Glutamatergic neuron (in vitro differentiated cells): Measurements from ENCODE around the gene CHRDL1. TPM values are rescaled to one million over a fixed set of nuclear protein-coding genes. Genes with fewer than 3 reads are reported as not detected.
"Not testable (repeated sequence)": the region's sequence is repeated elsewhere in the genome, so short reads cannot be mapped to it uniquely, and the experiment has no call there.

Experiments
- DNase-seq: peaks from one replicate; pipeline ENCODE4 v3.0.0; 2022
- H3K27ac Mint-ChIP-seq: one replicate; pipeline ENCODE4 v1.8.0; 2020; ENCODE audit warnings: mild to moderate bottlenecking, mixed read lengths, inconsistent platforms; ENCODE audit not compliant: unreplicated experiment
- H3K27me3 Mint-ChIP-seq: one replicate; pipeline ENCODE4 v1.8.0; 2020; ENCODE audit warnings: mild to moderate bottlenecking, moderate library complexity, mixed read lengths, inconsistent platforms; ENCODE audit not compliant: unreplicated experiment
- H3K36me3 Mint-ChIP-seq: one replicate; pipeline ENCODE4 v1.8.0; 2020; ENCODE audit warnings: mild to moderate bottlenecking, mixed read lengths, inconsistent platforms; ENCODE audit not compliant: unreplicated experiment
- H3K4me1 Mint-ChIP-seq: one replicate; pipeline ENCODE4 v1.8.0; 2020; ENCODE audit warnings: mild to moderate bottlenecking, low read depth, mixed read lengths, inconsistent platforms; ENCODE audit not compliant: unreplicated experiment
- H3K4me3 Mint-ChIP-seq: one replicate; pipeline ENCODE4 v1.8.0; 2020; ENCODE audit warnings: mild to moderate bottlenecking, mixed read lengths, inconsistent platforms; ENCODE audit not compliant: unreplicated experiment
- H3K9me3 Mint-ChIP-seq: one replicate; pipeline ENCODE4 v1.8.0; 2020; ENCODE audit warnings: mild to moderate bottlenecking, moderate library complexity, mixed read lengths, inconsistent platforms; ENCODE audit not compliant: unreplicated experiment
- total RNA-seq: library from RNA; stranded (reverse); fragmentation: NEBNext Ultra II Directional; extraction: Animal tissue kit (Norgen Biotek cat#: 25700); gene quantifications from one replicate; pipeline ENCODE4 v1.2.1, GENCODE V29; 2021; ENCODE audit not compliant: unreplicated experiment
- TF ChIP-seq, protein P1 (sequence below): fragments of 200-600 bp; sonication (generic); IDR thresholded peaks from one replicate; pipeline ENCODE4 v1.5.0; 2021; ENCODE audit not compliant: partially characterized antibody, unreplicated experiment

CHRDL1 gene
- total RNA-seq, 1 donor from 2014 or later, result 38.2 TPM

DNA sequence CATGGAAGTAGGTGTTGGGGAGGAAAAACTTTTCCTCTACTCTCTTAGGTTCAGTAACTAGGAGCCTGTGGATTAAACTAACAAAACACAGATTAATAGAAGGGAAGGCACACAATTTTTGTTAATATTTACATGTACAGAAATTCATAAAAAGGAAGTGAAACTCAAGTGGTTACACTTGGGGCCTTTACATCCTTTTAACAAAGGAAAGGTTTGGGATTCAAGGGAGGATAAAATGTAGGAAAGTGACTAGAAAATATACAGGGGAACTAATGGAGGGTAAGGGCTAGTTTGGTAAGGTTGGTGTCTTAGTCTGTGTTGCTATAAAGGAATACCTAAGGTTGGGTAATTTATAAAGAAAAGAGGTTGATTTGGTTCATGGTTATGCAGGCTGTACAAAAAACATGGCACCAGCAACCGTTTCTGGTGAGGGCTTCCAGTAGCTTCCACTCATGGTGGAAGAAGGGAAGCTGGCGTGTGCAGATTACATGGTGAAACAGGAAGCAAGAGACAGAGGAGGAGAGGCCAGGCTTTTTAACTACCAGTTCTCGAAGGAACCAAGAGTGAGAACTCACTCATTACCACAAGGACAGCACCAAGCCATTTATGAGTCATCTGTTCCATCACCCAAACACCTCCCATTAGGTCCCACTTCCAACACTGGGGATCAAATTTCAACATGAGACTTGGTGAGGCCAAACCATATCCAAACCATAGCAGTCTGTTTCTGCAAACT is 124.4 kb downstream of the CHRDL1 start:
- TF ChIP-seq, protein P1, sequence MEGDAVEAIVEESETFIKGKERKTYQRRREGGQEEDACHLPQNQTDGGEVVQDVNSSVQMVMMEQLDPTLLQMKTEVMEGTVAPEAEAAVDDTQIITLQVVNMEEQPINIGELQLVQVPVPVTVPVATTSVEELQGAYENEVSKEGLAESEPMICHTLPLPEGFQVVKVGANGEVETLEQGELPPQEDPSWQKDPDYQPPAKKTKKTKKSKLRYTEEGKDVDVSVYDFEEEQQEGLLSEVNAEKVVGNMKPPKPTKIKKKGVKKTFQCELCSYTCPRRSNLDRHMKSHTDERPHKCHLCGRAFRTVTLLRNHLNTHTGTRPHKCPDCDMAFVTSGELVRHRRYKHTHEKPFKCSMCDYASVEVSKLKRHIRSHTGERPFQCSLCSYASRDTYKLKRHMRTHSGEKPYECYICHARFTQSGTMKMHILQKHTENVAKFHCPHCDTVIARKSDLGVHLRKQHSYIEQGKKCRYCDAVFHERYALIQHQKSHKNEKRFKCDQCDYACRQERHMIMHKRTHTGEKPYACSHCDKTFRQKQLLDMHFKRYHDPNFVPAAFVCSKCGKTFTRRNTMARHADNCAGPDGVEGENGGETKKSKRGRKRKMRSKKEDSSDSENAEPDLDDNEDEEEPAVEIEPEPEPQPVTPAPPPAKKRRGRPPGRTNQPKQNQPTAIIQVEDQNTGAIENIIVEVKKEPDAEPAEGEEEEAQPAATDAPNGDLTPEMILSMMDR, result no peak
- Mint-ChIP-seq H3K27ac (no peak overlapping the region), H3K9me3 (no peaks in the 10 kb centered on the region), H3K36me3 (no peaks in the 10 kb centered on the region), H3K27me3 (peaks cover 1% of the 10 kb centered on the region), H3K4me3 (no peak overlapping the region), H3K4me1 (no peaks in the 10 kb centered on the region)
- DNase-seq, result no peak

DNA sequence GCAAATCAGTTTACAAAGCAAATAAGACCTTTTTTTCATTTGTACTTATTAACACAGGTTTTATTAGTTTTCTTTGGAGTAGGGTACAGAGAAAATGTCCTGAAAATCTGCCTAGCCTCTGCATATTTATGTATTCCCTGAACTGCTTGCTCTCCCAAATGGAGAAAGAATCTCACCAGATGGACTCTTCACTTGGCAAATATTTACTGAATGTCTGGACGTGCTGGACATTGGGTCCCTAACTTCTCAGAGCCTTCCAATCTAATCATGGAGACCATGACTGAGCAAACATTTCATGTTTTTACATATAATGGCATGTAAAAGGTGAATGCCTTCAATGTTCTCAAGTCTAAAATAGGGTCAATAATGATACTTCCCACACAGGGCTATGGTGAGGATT is 126.0 kb downstream of the CHRDL1 start:
- no peak for DNase-seq
- H3K4me1 Mint-ChIP-seq, result peaks cover 4% of the 10 kb centered on the region
- TF ChIP-seq, protein P1, result no peak
- H3K27me3 Mint-ChIP-seq, result peaks cover 1% of the 10 kb centered on the region
- no peaks in the 10 kb centered on the region for H3K9me3 Mint-ChIP-seq
- H3K27ac Mint-ChIP-seq, result no peak overlapping the region
- H3K4me3 Mint-ChIP-seq, result no peak overlapping the region
- no peaks in the 10 kb centered on the region for H3K36me3 Mint-ChIP-seq

DNA sequence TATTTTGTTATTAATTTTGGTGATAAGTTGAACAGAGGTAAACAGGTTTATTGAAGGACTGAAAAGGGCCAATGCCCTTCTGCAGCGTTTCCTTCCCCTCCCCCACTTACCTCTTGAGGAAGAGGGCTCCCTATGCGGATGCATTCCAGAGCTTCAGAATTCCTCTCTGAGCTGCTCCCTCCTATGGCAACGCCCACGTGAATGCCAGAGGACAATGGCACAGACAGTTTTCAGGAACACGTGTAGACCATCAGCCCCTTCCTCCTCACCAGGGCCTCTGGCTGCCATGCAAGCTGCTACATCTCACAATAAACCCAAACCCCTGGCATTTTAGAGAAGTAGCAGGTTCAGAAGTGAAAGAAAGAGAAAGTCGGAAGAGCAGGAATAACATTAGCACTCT is 127.9 kb downstream of the CHRDL1 start:
- Mint-ChIP-seq H3K27me3 (peaks cover 1% of the 10 kb centered on the region), H3K9me3 (no peaks in the 10 kb centered on the region), H3K4me3 (no peak overlapping the region), H3K27ac (no peak overlapping the region), H3K36me3 (no peaks in the 10 kb centered on the region), H3K4me1 (peaks cover 4% of the 10 kb centered on the region)
- no peak for DNase-seq
- TF ChIP-seq, protein P1, result no peak

DNA sequence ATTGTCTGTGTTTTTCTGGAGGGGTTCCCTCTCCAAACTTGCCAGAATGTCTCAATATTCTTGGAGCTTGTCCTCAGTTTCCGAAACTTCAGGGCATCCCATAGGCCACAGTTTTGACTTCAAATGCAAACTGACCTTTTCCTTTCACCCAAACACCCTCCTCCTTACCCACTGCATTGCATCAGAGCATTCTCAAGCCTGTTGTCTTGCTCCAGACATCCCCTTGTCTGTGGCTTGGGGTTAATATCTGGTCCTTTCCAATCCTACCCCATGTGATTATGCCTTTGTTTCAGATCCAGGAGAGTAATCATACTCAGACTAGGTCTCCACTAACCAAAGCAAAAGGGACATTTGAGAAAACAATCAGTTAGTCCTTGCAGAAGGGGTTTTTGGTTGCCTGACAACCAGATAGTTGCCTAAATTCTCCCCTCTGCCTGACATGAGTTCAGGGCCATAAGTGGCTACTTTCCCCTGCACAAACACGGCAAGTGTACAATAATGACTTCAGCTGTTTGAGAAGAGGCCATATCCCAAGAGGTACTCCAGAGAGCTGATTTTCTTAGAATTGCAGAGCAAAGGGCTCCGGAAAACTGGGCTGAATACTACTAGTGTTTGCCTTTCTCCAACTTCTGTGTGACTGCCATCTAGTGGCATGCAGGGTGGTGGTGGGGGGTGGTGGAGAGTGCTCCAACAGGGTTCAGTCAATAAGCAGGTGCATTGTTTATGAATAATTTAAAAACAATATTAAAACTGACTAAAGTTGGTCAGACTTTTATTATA is 130.2 kb downstream of the CHRDL1 start:
- Mint-ChIP-seq H3K27ac (no peak overlapping the region), H3K27me3 (no peaks in the 10 kb centered on the region), H3K36me3 (no peaks in the 10 kb centered on the region), H3K4me3 (no peak overlapping the region), H3K9me3 (no peaks in the 10 kb centered on the region), H3K4me1 (peaks cover 4% of the 10 kb centered on the region)
- peak; percentile 59 for DNase-seq
- TF ChIP-seq, protein P1, result peak; percentile 31

DNA sequence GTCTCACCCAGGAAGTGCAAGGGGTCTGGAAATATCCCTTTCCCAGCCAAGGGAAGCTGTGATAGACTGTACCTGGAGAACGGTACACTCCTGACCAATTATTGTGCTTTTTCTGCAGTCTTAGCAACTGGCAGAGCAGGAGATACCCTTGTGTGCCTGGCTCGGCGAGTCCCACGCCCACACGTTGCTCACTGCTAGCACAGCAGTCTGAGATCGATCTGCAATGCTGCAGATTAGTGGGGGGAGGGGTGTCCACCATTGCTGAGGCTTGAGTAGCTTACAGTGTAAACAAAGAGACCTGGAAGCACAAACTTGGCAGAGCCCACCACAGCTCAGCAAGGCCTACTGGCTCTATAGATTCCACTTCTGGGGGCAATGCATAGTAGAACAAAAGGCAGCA is 138.5 kb downstream of the CHRDL1 start:
- Mint-ChIP-seq H3K9me3 (no peaks in the 10 kb centered on the region), H3K27ac (no peak overlapping the region), H3K27me3 (peaks cover 1% of the 10 kb centered on the region), H3K4me1 (no peaks in the 10 kb centered on the region), H3K36me3 (no peaks in the 10 kb centered on the region), H3K4me3 (no peak overlapping the region)
- no peak for DNase-seq
- TF ChIP-seq, protein P1, result no peak

DNA sequence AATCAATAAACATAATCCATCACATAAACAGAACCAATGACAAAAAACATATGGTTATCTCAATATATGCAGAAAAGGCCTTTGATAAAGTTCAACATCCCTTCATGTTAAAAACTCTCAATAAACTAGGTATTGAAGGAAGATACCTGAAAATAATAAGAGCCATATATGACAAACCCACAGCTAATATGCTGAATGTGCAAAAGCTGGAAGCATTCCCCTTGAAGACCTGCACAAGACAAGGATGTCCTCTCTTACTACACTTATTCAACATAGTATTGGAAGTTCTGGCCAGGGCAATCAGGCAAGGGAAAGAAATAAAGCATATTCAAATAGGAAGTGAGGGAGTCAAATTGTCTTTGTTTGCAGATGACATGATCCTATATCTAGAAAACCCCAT is 141.3 kb downstream of the CHRDL1 start:
- H3K27me3 Mint-ChIP-seq, DNase-seq, H3K4me1 Mint-ChIP-seq, H3K36me3 Mint-ChIP-seq, H3K4me3 Mint-ChIP-seq, H3K9me3 Mint-ChIP-seq, H3K27ac Mint-ChIP-seq: not testable (repeated sequence)
